Measurements from ENCODE around the gene PAX2. TPM values are rescaled to one million over a fixed set of nuclear protein-coding genes. Genes with fewer than 3 reads are reported as not detected.
A peak's percentile ranks its signal among the peaks of the same experiment; 100 is the strongest.

Gene PAX2
- total RNA-seq, 1 donor, result not detected

- H3K4me3 ChIP-seq (ENCODE audit: low read depth, low read length), result no peak overlapping the region
- TF ChIP-seq CTCF (IDR thresholded peaks at IDR 0.05; ENCODE audit: insufficient read depth, low read length), result no peak
- no peak for DNase-seq (ENCODE audit: low read depth)
Observed at GRCh38 chr10:100868382-100868781, 123.0 kb downstream of the PAX2 start.

- H3K4me3 ChIP-seq (ENCODE audit: low read depth, low read length), result no peak overlapping the region
- no peak for DNase-seq (ENCODE audit: low read depth)
- no peak for TF ChIP-seq CTCF (IDR thresholded peaks at IDR 0.05; ENCODE audit: insufficient read depth, low read length)
Observed at GRCh38 chr10:100869399-100869798, 124.0 kb downstream of the PAX2 start.

GRCh38 chr10:100872034-100872791 is 126.8 kb downstream of the PAX2 start:
- no peak overlapping the region for H3K4me3 ChIP-seq (ENCODE audit: low read depth, low read length)
- TF ChIP-seq CTCF (IDR thresholded peaks at IDR 0.05; ENCODE audit: insufficient read depth, low read length), result peak; percentile 48
- DNase-seq (ENCODE audit: low read depth), result peak; percentile 30

- H3K4me3 ChIP-seq (ENCODE audit: low read depth, low read length), result no peak overlapping the region
- TF ChIP-seq CTCF (IDR thresholded peaks at IDR 0.05; ENCODE audit: insufficient read depth, low read length), result no peak
- DNase-seq (ENCODE audit: low read depth), result peak; percentile 11
Observed at GRCh38 chr10:100873146-100873826, 127.9 kb downstream of the PAX2 start.

GRCh38 chr10:100873827-100874326 is 128.5 kb downstream of the PAX2 start:
- DNase-seq (ENCODE audit: low read depth), result no peak
- no peak overlapping the region for H3K4me3 ChIP-seq (ENCODE audit: low read depth, low read length)
- no peak for TF ChIP-seq CTCF (IDR thresholded peaks at IDR 0.05; ENCODE audit: insufficient read depth, low read length)

GRCh38 chr10:100874702-100875483 is 129.5 kb downstream of the PAX2 start:
- no peak overlapping the region for H3K4me3 ChIP-seq (ENCODE audit: low read depth, low read length)
- no peak for DNase-seq (ENCODE audit: low read depth)
- no peak for TF ChIP-seq CTCF (IDR thresholded peaks at IDR 0.05; ENCODE audit: insufficient read depth, low read length)

Data from fibroblast of the aortic adventitia (primary cell).